Ishikawa (cell line): ENCODE measurements around the gene COL23A1.

ENCODE experiments used
- CEBPB ChIP-seq: IDR thresholded peaks from 2 replicates; pipeline ENCODE4 v1.6.1; 2012
- CREB1 ChIP-seq: IDR thresholded peaks from 2 replicates; pipeline ENCODE4 v1.6.1; 2012; ENCODE audit warnings: low read depth
- EP300 ChIP-seq: IDR thresholded peaks from 2 replicates; pipeline ENCODE4 v1.6.1; 2012; ENCODE audit warnings: borderline replicate concordance
- FOXM1 ChIP-seq: IDR thresholded peaks from 2 replicates; pipeline ENCODE4 v1.6.1; 2012; ENCODE audit warnings: low read depth, borderline replicate concordance
- RAD21 ChIP-seq: IDR thresholded peaks from 2 replicates; pipeline ENCODE4 v1.6.1; 2012; ENCODE audit warnings: low read depth
- REST ChIP-seq: IDR thresholded peaks from 2 replicates; pipeline ENCODE4 v1.6.1; 2012; ENCODE audit warnings: low read depth, mild to moderate bottlenecking
- TAF1 ChIP-seq: IDR thresholded peaks from 2 replicates; pipeline ENCODE4 v1.6.1; 2012; ENCODE audit warnings: low read depth, mild to moderate bottlenecking
- TCF12 ChIP-seq: IDR thresholded peaks from 2 replicates; pipeline ENCODE4 v1.6.1; 2012; ENCODE audit warnings: low read depth
- USF1 ChIP-seq: IDR thresholded peaks from 2 replicates; pipeline ENCODE4 v1.6.1; 2012
- YY1 ChIP-seq: IDR thresholded peaks from 2 replicates; pipeline ENCODE4 v1.6.1; 2012; ENCODE audit warnings: low read depth
- TF ChIP-seq, protein P1 (sequence below): IDR thresholded peaks from 2 replicates; pipeline ENCODE4 v1.6.1; 2012

DNA sequence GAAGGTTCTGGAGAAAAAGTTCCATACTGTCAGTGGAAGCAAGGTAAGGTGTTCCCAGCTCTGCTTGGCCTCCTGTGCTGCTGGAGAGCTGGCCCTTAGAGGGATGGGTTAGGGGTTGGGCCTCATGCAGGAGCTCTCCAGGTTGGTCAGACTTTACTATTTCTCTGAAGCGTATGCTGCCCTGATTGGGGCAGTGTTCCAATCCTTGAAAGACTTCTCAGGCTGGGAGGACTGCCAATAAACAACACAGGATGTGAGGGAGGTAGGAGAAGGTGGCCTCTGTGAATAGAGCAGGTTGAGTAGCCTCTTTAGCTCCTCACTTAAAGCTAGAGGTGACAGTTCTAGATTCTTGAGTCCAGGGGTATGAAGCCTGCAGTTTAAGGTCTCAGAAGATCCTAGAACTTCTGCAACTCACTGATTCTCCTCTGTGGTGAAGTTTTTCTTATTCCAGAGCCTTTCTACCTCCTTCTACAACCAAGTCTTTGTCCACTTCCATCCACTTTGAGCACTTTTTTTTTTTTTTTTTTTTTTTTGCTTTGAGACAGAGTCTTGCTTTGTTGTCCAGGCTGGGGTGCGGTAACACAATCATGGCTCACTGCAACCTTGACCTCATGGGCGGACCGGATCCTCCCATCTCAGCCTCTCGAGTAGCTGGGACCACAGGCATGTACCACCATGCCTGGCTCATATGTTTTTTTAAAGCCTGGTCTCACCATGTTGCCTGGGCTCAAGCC lies 382.8 kb downstream of the COL23A1 start:
- TF ChIP-seq YY1 (no peak), CEBPB (no peak), USF1 (no peak), RAD21 (no peak), TCF12 (no peak), REST (no peak), TAF1 (no peak), FOXM1 (no peak), EP300 (no peak), CREB1 (no peak)
- TF ChIP-seq, protein P1, sequence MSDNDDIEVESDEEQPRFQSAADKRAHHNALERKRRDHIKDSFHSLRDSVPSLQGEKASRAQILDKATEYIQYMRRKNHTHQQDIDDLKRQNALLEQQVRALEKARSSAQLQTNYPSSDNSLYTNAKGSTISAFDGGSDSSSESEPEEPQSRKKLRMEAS: no peak
